Measurements from ENCODE around the gene DHRS1. TPM values are rescaled to one million over a fixed set of nuclear protein-coding genes. Genes with fewer than 3 reads are reported as not detected.

DHRS1 gene
- total and polyA plus RNA-seq, 2 donors (not counting 1 experiment from before 2014, with no cell fraction given): 10.7 to 21.0 TPM

DNA sequence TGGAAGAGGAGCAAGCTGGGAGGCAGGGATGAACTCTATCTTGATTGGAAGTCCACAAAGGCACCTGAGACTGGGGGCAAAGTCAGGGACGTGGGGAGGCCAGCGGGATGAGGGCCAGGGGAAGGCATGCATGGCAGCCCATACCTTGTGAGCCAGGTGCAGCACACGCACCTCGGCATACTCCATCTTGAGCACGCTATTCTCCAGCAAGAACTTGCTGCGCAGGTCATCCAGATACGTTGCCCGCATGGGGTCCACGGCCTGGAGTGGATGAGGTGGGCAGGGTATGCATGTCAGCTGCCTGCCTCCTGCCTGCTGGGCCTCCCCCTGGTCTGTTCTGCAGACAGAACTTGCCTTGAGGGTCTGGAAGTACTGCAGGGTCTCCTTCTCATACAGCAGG is 32.1 kb downstream of the DHRS1 start:
- H3K9ac ChIP-seq (ENCODE audit: insufficient read depth, low read length): no peak overlapping the region
- H3K27me3 ChIP-seq (ENCODE audit: control insufficient read depth, insufficient read depth, low read length): no peaks in the 10 kb centered on the region

DNA sequence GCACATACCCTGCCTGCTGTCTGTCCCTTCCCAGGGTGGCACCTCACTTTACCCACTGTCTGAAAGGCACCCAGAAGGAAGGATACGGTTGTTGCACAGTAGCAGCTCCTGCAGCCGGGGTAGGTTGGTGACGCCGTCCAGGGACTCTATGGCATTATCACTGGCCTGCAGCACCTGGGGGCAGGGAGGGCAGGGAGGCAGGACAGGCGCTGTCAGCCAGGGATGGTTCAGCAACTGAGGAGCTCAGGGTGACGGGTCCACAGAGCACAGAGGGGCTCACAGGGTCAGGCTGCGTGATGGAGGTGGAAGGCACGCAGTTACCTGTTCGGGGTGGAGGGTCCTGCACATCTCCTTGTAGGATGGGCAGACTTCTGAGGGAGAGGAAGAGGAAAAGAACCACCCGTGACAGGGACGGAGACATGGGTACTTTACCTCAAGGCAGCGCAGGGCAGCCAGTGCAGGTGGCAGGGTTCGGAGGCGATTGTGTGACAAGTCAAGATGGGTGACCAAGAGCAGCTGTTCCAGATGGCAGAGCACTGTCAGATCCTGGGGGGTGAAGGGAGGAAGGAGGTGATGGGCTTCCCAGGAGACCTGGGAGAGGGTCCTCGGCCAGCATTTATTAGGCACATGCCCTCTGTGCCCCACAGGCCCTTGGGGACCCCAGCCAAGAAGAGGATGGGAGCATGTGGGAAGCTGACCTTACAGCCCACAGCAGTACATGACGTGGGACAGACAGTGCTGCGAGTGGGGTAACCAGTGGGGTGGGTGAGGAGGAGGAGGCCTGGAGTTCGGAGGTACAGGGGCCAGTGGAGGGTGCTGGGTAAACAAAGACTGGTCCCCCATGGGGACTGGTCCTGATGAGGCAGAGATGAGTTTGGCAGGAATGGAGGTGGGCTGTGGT is 33.0 kb downstream of the DHRS1 start:
- H3K36me3 ChIP-seq (ENCODE audit: control insufficient read depth, insufficient read depth, low read length): peaks cover 9% of the 10 kb centered on the region
- H3K79me2 ChIP-seq (ENCODE audit: control insufficient read depth, insufficient read depth, low read length): no peaks in the 10 kb centered on the region
- H3K9ac ChIP-seq (ENCODE audit: insufficient read depth, low read length): no peak overlapping the region
- no peak overlapping the region for H3K4me2 ChIP-seq (ENCODE audit: extremely low read depth, insufficient read depth, low read length)
- no peaks in the 10 kb centered on the region for H3K27me3 ChIP-seq (ENCODE audit: control insufficient read depth, insufficient read depth, low read length)
- H3K27ac ChIP-seq (ENCODE audit: insufficient read depth, low read length): no peak overlapping the region
- no peak for DNase-seq (ENCODE audit: low read depth in 2 of 2)
- no peaks in the 10 kb centered on the region for H4K20me1 ChIP-seq (ENCODE audit: control insufficient read depth, extremely low read depth, insufficient read depth, low read length)
- no peaks in the 10 kb centered on the region for H3K9me3 ChIP-seq (ENCODE audit: control insufficient read depth, insufficient read depth, low read depth, low read length)
- TF ChIP-seq, protein P1, sequence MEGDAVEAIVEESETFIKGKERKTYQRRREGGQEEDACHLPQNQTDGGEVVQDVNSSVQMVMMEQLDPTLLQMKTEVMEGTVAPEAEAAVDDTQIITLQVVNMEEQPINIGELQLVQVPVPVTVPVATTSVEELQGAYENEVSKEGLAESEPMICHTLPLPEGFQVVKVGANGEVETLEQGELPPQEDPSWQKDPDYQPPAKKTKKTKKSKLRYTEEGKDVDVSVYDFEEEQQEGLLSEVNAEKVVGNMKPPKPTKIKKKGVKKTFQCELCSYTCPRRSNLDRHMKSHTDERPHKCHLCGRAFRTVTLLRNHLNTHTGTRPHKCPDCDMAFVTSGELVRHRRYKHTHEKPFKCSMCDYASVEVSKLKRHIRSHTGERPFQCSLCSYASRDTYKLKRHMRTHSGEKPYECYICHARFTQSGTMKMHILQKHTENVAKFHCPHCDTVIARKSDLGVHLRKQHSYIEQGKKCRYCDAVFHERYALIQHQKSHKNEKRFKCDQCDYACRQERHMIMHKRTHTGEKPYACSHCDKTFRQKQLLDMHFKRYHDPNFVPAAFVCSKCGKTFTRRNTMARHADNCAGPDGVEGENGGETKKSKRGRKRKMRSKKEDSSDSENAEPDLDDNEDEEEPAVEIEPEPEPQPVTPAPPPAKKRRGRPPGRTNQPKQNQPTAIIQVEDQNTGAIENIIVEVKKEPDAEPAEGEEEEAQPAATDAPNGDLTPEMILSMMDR (conservative IDR thresholded peaks at IDR 0.05 in 1 of 2, IDR thresholded peaks at IDR 0.05 in 1 of 2; ENCODE audit: low read depth in 1 of 2, low read length in 2 of 2): no peak
- no peak for TF ChIP-seq EZH2 (IDR thresholded peaks at IDR 0.05; ENCODE audit: low read length, missing control alignments)
- no peaks in the 10 kb centered on the region for H3K4me1 ChIP-seq (ENCODE audit: control insufficient read depth, extremely low read depth, insufficient read depth, low read length)
- no peak overlapping the region for H2AFZ ChIP-seq (ENCODE audit: low read length)
- H3K4me3 ChIP-seq (replicated peaks in 1 of 4; ENCODE audit: control extremely low read depth in 1 of 4, insufficient read depth in 1 of 4, low read depth in 3 of 4, low read length in 4 of 4): no peak overlapping the region

More for the DNA sequence above, 32.1 kb downstream of the DHRS1 start:
- Histone ChIP-seq H3K4me2 (ENCODE audit: extremely low read depth, insufficient read depth, low read length) (no peak overlapping the region), H3K9me3 (ENCODE audit: control insufficient read depth, insufficient read depth, low read depth, low read length) (no peaks in the 10 kb centered on the region), H3K36me3 (ENCODE audit: control insufficient read depth, insufficient read depth, low read length) (peaks cover 9% of the 10 kb centered on the region), H2AFZ (ENCODE audit: low read length) (no peak overlapping the region), H3K4me3 (replicated peaks in 1 of 4; ENCODE audit: control extremely low read depth in 1 of 4, insufficient read depth in 1 of 4, low read depth in 3 of 4, low read length in 4 of 4) (no peak overlapping the region), H4K20me1 (ENCODE audit: control insufficient read depth, extremely low read depth, insufficient read depth, low read length) (no peaks in the 10 kb centered on the region), H3K79me2 (ENCODE audit: control insufficient read depth, insufficient read depth, low read length) (no peaks in the 10 kb centered on the region), H3K27ac (ENCODE audit: insufficient read depth, low read length) (no peak overlapping the region), H3K4me1 (ENCODE audit: control insufficient read depth, extremely low read depth, insufficient read depth, low read length) (no peaks in the 10 kb centered on the region)
- DNase-seq (ENCODE audit: low read depth in 2 of 2): no peak
- TF ChIP-seq, protein P1 (conservative IDR thresholded peaks at IDR 0.05 in 1 of 2, IDR thresholded peaks at IDR 0.05 in 1 of 2; ENCODE audit: low read depth in 1 of 2, low read length in 2 of 2): no peak
- no peak for TF ChIP-seq EZH2 (IDR thresholded peaks at IDR 0.05; ENCODE audit: low read length, missing control alignments)

DNA sequence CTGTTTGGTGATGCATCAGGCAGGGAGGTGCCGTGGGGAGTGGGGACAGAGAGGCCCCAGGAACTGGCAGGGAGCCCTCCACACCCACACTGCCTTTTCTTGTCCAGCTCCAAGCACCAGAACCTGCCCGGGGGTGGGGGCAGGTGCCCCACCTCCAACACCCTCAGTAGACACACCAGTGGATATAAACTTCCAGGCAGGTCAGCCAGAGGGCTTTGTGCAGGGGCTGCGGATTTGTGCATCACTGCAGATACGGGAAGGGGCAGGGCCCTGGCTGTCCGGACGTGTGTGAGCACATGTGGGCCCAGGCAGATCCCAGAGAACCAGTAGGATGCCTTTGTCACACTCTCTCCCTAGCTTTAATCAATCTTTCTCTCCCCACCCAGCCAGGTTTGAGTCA is 35.3 kb downstream of the DHRS1 start:
- no peaks in the 10 kb centered on the region for H3K27me3 ChIP-seq (ENCODE audit: control insufficient read depth, insufficient read depth, low read length)
- no peak overlapping the region for H3K9ac ChIP-seq (ENCODE audit: insufficient read depth, low read length)
- H3K36me3 ChIP-seq (ENCODE audit: control insufficient read depth, insufficient read depth, low read length): peaks cover 8% of the 10 kb centered on the region
- peak in 1 of 2 donors; percentile 44 for DNase-seq (ENCODE audit: low read depth in 2 of 2)
- H3K27ac ChIP-seq (ENCODE audit: insufficient read depth, low read length): no peak overlapping the region
- TF ChIP-seq, protein P1 (conservative IDR thresholded peaks at IDR 0.05 in 1 of 2, IDR thresholded peaks at IDR 0.05 in 1 of 2; ENCODE audit: low read depth in 1 of 2, low read length in 2 of 2): no peak
- TF ChIP-seq EZH2 (IDR thresholded peaks at IDR 0.05; ENCODE audit: low read length, missing control alignments): no peak
- H3K4me3 ChIP-seq (replicated peaks in 1 of 4; ENCODE audit: control extremely low read depth in 1 of 4, insufficient read depth in 1 of 4, low read depth in 3 of 4, low read length in 4 of 4): no peak overlapping the region
- no peaks in the 10 kb centered on the region for H3K4me1 ChIP-seq (ENCODE audit: control insufficient read depth, extremely low read depth, insufficient read depth, low read length)
- no peaks in the 10 kb centered on the region for H3K9me3 ChIP-seq (ENCODE audit: control insufficient read depth, insufficient read depth, low read depth, low read length)
- no peaks in the 10 kb centered on the region for H3K79me2 ChIP-seq (ENCODE audit: control insufficient read depth, insufficient read depth, low read length)
- no peak overlapping the region for H3K4me2 ChIP-seq (ENCODE audit: extremely low read depth, insufficient read depth, low read length)
- no peak overlapping the region for H2AFZ ChIP-seq (ENCODE audit: low read length)
- H4K20me1 ChIP-seq (ENCODE audit: control insufficient read depth, extremely low read depth, insufficient read depth, low read length): no peaks in the 10 kb centered on the region
